ENCODE measurements around the gene SLC2A2. TPM values are rescaled to one million over a fixed set of nuclear protein-coding genes. Genes with fewer than 3 reads are reported as not detected.

The SLC2A2 gene
- total and polyA plus RNA-seq, 2 experiments from 2014 or later: 40.8 to 123 TPM

DNA sequence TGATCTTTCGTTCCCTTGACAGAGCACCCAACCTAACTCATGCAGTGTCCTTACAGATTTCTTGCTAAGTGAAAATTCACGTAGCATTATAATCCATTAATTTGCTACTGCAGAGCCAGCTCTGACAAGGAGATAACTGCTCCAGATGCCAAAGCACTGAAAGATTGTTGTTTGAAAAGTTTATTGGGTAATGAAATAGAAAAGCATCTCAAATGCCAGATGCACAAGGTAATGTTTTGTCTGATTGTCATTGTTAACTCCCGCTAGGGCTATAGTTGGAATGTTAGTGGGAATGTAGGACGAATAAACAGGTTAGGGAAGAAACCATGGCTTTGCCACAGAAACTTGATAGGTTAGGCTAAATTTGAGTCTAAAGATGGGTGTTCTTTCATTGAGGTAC lies 20.2 kb upstream of the SLC2A2 start:
- Histone ChIP-seq H3K36me3 (replicated peaks; ENCODE audit: insufficient read depth, low read depth) (no peaks in the 10 kb centered on the region), H3K4me1 (ENCODE audit: insufficient read depth) (peaks cover 18% of the 10 kb centered on the region), H3K4me3 (no peak overlapping the region), H3K9me2 (replicated peaks; ENCODE audit: insufficient read depth) (no peaks in the 10 kb centered on the region), H3K4me2 (no peak overlapping the region), H3K9me3 (ENCODE audit: low read depth) (no peaks in the 10 kb centered on the region), H3K79me2 (no peaks in the 10 kb centered on the region), H3K27me3 (no peaks in the 10 kb centered on the region), H2AFZ (no peak overlapping the region), H4K20me1 (ENCODE audit: insufficient read depth, poor library complexity, severe bottlenecking) (no peaks in the 10 kb centered on the region), H3K27ac (no peak overlapping the region)
- TF ChIP-seq, protein P1, sequence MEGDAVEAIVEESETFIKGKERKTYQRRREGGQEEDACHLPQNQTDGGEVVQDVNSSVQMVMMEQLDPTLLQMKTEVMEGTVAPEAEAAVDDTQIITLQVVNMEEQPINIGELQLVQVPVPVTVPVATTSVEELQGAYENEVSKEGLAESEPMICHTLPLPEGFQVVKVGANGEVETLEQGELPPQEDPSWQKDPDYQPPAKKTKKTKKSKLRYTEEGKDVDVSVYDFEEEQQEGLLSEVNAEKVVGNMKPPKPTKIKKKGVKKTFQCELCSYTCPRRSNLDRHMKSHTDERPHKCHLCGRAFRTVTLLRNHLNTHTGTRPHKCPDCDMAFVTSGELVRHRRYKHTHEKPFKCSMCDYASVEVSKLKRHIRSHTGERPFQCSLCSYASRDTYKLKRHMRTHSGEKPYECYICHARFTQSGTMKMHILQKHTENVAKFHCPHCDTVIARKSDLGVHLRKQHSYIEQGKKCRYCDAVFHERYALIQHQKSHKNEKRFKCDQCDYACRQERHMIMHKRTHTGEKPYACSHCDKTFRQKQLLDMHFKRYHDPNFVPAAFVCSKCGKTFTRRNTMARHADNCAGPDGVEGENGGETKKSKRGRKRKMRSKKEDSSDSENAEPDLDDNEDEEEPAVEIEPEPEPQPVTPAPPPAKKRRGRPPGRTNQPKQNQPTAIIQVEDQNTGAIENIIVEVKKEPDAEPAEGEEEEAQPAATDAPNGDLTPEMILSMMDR (IDR thresholded peaks at IDR 0.05; ENCODE audit: poor library complexity): no peak
- TF ChIP-seq EZH2phosphoT487 (IDR thresholded peaks at IDR 0.05; ENCODE audit: low read depth, severe bottlenecking, unreplicated experiment): no peak
- TF ChIP-seq EZH2 (IDR thresholded peaks at IDR 0.05; ENCODE audit: borderline replicate concordance): no peak
- 69% methylated on average over 4 of the region's 4 CpGs for WGBS (ENCODE audit: low lambda C conversion rate, missing lambda C conversion rate)
- no peak for DNase-seq (ENCODE audit: low spot score)

DNA sequence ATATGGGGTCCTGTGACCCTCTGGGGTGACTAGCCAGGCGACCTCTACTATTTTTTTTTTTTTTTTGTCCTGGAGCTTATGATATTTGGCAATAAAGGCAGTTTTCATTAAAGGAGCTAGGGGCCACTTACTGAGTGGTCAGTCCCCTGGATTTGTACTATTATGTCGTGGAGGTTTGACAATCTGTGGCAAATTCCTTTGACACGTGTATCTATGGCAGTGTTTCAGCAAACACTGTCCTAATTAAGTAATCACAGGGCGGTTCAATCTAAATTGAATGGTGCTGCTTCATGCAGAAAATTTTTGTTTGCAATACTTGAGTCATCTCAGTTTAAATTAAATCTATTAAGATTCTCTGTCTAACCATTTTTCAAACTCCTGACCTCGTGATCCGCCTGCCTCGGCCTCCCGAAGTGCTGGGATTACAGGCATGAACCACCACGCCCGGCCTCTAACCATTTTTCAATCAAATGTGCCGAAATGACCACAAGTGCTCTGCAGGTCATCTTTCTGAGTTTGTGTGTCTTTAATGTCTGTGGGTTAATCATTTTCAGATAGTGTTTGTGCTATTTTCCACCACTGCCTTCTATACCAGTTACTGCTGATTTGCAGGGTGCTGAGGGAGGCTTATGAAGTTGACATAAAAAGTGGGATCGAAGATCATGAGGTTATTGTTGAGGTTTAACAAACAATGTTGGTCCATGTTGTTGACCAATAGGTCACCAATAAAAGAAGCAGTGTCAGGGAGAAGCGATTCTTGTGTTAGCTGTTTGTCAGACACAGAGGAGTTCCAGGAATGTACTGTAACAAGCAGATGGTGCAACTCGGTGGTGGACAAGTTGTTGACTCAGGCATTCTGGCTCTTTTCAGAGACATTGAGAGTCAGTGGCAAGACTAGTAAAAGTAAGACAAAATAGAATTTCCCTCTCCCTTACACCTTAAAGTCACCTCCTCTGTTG lies 18.6 kb upstream of the SLC2A2 start:
- no peaks in the 10 kb centered on the region for H3K9me2 ChIP-seq (replicated peaks; ENCODE audit: insufficient read depth)
- no peaks in the 10 kb centered on the region for H4K20me1 ChIP-seq (ENCODE audit: insufficient read depth, poor library complexity, severe bottlenecking)
- no peaks in the 10 kb centered on the region for H3K9me3 ChIP-seq (ENCODE audit: low read depth)
- peak; percentile 59 for DNase-seq (ENCODE audit: low spot score)
- no peaks in the 10 kb centered on the region for H3K79me2 ChIP-seq
- no peaks in the 10 kb centered on the region for H3K27me3 ChIP-seq
- TF ChIP-seq EZH2 (IDR thresholded peaks at IDR 0.05; ENCODE audit: borderline replicate concordance) (no peak), EZH2phosphoT487 (IDR thresholded peaks at IDR 0.05; ENCODE audit: low read depth, severe bottlenecking, unreplicated experiment) (no peak)
- TF ChIP-seq, protein P1 (IDR thresholded peaks at IDR 0.05; ENCODE audit: poor library complexity): no peak
- no peaks in the 10 kb centered on the region for H3K36me3 ChIP-seq (replicated peaks; ENCODE audit: insufficient read depth, low read depth)
- H3K4me1 ChIP-seq (ENCODE audit: insufficient read depth): peaks cover 18% of the 10 kb centered on the region
- H3K4me2 ChIP-seq: peak overlapping the region; percentile 9
- no peak overlapping the region for H3K4me3 ChIP-seq
- H3K27ac ChIP-seq: peak overlapping the region; percentile 87
- 51% methylated on average over 14 of the region's 14 CpGs for WGBS (ENCODE audit: low lambda C conversion rate, missing lambda C conversion rate)
- no peak overlapping the region for H2AFZ ChIP-seq

DNA sequence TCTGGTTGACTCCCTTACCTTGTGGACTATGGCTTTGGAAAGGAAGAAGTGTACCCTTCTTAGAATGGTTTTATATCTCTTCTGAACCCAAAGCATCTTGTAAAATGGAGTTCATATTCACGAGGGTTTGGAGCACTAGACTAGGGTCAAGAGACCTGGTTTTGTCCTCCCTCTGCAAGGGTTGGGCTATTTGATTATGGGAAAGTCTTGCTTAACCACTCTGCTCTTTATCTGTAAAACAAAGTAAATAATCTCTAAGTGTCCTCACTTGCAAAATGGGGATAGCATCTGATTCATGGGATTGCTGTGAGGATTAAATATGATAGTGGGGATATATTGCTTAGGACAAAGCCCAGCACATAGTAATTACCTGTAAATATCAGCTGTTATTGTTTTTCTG lies 17.9 kb upstream of the SLC2A2 start:
- no peaks in the 10 kb centered on the region for H3K9me2 ChIP-seq (replicated peaks; ENCODE audit: insufficient read depth)
- peaks cover 18% of the 10 kb centered on the region for H3K4me1 ChIP-seq (ENCODE audit: insufficient read depth)
- no peaks in the 10 kb centered on the region for H3K27me3 ChIP-seq
- no peaks in the 10 kb centered on the region for H3K36me3 ChIP-seq (replicated peaks; ENCODE audit: insufficient read depth, low read depth)
- WGBS (ENCODE audit: low lambda C conversion rate, missing lambda C conversion rate): 33% methylated on average over 1 of the region's 1 CpG
- no peaks in the 10 kb centered on the region for H3K79me2 ChIP-seq
- H3K9me3 ChIP-seq (ENCODE audit: low read depth): no peaks in the 10 kb centered on the region
- H4K20me1 ChIP-seq (ENCODE audit: insufficient read depth, poor library complexity, severe bottlenecking): no peaks in the 10 kb centered on the region
- no peak for DNase-seq (ENCODE audit: low spot score)
- no peak overlapping the region for H2AFZ ChIP-seq
- H3K4me2 ChIP-seq: peak overlapping the region; percentile 9
- peak overlapping the region; percentile 87 for H3K27ac ChIP-seq
- no peak overlapping the region for H3K4me3 ChIP-seq
- TF ChIP-seq EZH2phosphoT487 (IDR thresholded peaks at IDR 0.05; ENCODE audit: low read depth, severe bottlenecking, unreplicated experiment) (no peak), EZH2 (IDR thresholded peaks at IDR 0.05; ENCODE audit: borderline replicate concordance) (no peak)
- TF ChIP-seq, protein P1 (IDR thresholded peaks at IDR 0.05; ENCODE audit: poor library complexity): no peak
